ENCODE measurements around the gene SNCA. TPM values are rescaled to one million over a fixed set of nuclear protein-coding genes. Genes with fewer than 3 reads are reported as not detected.

SNCA gene
- total RNA-seq, 3 donors from 2014 or later (not counting 1 experiment from before 2014, with no cell fraction given), result 0.58 to 2.0 (median 1.2) TPM

- WGBS (ENCODE audit: insufficient coverage), result 4% methylated on average over 32 of the region's 33 CpGs
- no peak overlapping the region for H3K27ac Mint-ChIP-seq
- H3K27me3 Mint-ChIP-seq (ENCODE audit: low read depth in 2 of 2), result peaks cover 34 to 49% of the 10 kb centered on the region in 2 donors
- H3K4me3 Mint-ChIP-seq, result peak overlapping the region; percentile 86
- Histone ChIP-seq H3K4me1 (ENCODE audit: control insufficient read depth, insufficient read depth, low read length) (peaks cover 21% of the 10 kb centered on the region), H3K27ac (ENCODE audit: low read length) (no peak overlapping the region), H3K36me3 (ENCODE audit: control insufficient read depth, insufficient read depth, low read length) (no peaks in the 10 kb centered on the region), H3K4me3 (ENCODE audit: low read length) (peak overlapping the region; percentile 49), H3K27me3 (ENCODE audit: control insufficient read depth, insufficient read depth, low read length) (peaks cover 25% of the 10 kb centered on the region), H3K9me3 (ENCODE audit: control insufficient read depth, insufficient read depth, low read length) (no peaks in the 10 kb centered on the region)
- ATAC-seq (peak in 1 of 3 donors; percentile 36), DNase-seq (no peak)
- H3K4me1 Mint-ChIP-seq, result peaks cover 24 to 25% of the 10 kb centered on the region in 2 donors
- TF ChIP-seq, protein P1, sequence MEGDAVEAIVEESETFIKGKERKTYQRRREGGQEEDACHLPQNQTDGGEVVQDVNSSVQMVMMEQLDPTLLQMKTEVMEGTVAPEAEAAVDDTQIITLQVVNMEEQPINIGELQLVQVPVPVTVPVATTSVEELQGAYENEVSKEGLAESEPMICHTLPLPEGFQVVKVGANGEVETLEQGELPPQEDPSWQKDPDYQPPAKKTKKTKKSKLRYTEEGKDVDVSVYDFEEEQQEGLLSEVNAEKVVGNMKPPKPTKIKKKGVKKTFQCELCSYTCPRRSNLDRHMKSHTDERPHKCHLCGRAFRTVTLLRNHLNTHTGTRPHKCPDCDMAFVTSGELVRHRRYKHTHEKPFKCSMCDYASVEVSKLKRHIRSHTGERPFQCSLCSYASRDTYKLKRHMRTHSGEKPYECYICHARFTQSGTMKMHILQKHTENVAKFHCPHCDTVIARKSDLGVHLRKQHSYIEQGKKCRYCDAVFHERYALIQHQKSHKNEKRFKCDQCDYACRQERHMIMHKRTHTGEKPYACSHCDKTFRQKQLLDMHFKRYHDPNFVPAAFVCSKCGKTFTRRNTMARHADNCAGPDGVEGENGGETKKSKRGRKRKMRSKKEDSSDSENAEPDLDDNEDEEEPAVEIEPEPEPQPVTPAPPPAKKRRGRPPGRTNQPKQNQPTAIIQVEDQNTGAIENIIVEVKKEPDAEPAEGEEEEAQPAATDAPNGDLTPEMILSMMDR (IDR thresholded peaks at IDR 0.05), result no peak
- H3K9me3 Mint-ChIP-seq, result no peaks in the 10 kb centered on the region
- intact Hi-C loops (cut with micrococcal nuclease), result no loop called here
- H3K36me3 Mint-ChIP-seq, result no peaks in the 10 kb centered on the region
Measured at GRCh38 chr4:89836031-89836745, 773 bp downstream of the SNCA start.

DNA sequence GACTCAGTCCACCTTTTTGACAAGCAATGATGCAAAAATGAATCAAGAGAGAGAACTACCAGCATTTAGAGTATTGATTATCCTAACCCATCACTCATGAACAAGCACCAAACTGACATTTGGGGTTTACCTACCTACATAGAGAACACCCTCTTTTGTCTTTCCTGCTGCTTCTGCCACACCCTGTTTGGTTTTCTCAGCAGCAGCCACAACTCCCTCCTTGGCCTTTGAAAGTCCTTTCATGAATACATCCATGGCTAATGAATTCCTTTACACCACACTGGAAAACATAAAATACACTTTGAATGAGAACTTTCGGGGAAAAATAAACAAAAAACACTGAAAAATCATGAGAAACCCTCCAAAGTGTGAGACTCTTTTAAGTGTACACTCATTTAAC, 1.5 kb downstream of the SNCA start:
- H3K4me3 Mint-ChIP-seq, result peak overlapping the region; percentile 86
- intact Hi-C loops (cut with micrococcal nuclease), result no loop called here
- ATAC-seq, result no peak
- H3K27ac ChIP-seq (ENCODE audit: low read length), result no peak overlapping the region
- H3K36me3 Mint-ChIP-seq, result no peaks in the 10 kb centered on the region
- no peak overlapping the region for H3K4me3 ChIP-seq (ENCODE audit: low read length)
- H3K4me1 Mint-ChIP-seq, result peaks cover 24 to 25% of the 10 kb centered on the region in 2 donors
- peaks cover 21% of the 10 kb centered on the region for H3K4me1 ChIP-seq (ENCODE audit: control insufficient read depth, insufficient read depth, low read length)
- no peaks in the 10 kb centered on the region for H3K9me3 Mint-ChIP-seq
- TF ChIP-seq, protein P1 (IDR thresholded peaks at IDR 0.05), result no peak
- H3K27me3 ChIP-seq (ENCODE audit: control insufficient read depth, insufficient read depth, low read length), result peaks cover 25% of the 10 kb centered on the region
- H3K9me3 ChIP-seq (ENCODE audit: control insufficient read depth, insufficient read depth, low read length), result no peaks in the 10 kb centered on the region
- peaks cover 27 to 43% of the 10 kb centered on the region in 2 donors for H3K27me3 Mint-ChIP-seq (ENCODE audit: low read depth in 2 of 2)
- no peak for DNase-seq
- no peaks in the 10 kb centered on the region for H3K36me3 ChIP-seq (ENCODE audit: control insufficient read depth, insufficient read depth, low read length)
- 94% methylated on average over 1 of the region's 1 CpG for WGBS (ENCODE audit: insufficient coverage)
- H3K27ac Mint-ChIP-seq, result no peak overlapping the region

GRCh38 chr4:89834486-89835209, 2.3 kb downstream of the SNCA start:
- Mint-ChIP-seq H3K4me3 (peak overlapping the region; percentile 14), H3K27me3 (ENCODE audit: low read depth in 2 of 2) (peaks cover 23 to 41% of the 10 kb centered on the region in 2 donors), H3K27ac (no peak overlapping the region), H3K36me3 (no peaks in the 10 kb centered on the region), H3K4me1 (peaks cover 30 to 31% of the 10 kb centered on the region in 2 donors), H3K9me3 (no peaks in the 10 kb centered on the region)
- WGBS (ENCODE audit: insufficient coverage), result 82% methylated on average over 1 of the region's 1 CpG
- DNase-seq, result no peak
- no peaks in the 10 kb centered on the region for H3K36me3 ChIP-seq (ENCODE audit: control insufficient read depth, insufficient read depth, low read length)
- H3K9me3 ChIP-seq (ENCODE audit: control insufficient read depth, insufficient read depth, low read length), result no peaks in the 10 kb centered on the region
- no peak overlapping the region for H3K4me3 ChIP-seq (ENCODE audit: low read length)
- TF ChIP-seq, protein P1 (IDR thresholded peaks at IDR 0.05), result no peak
- peaks cover 23% of the 10 kb centered on the region for H3K27me3 ChIP-seq (ENCODE audit: control insufficient read depth, insufficient read depth, low read length)
- ATAC-seq, result no peak
- H3K4me1 ChIP-seq (ENCODE audit: control insufficient read depth, insufficient read depth, low read length), result peaks cover 21% of the 10 kb centered on the region
- H3K27ac ChIP-seq (ENCODE audit: low read length), result no peak overlapping the region
- intact Hi-C loops (cut with micrococcal nuclease), result no loop called here

All from natural killer cell (primary cell).